Peyer's patch (tissue), 4 donors: ENCODE data around the gene ARL2BP.

ENCODE experiments used
- CTCF ChIP-seq, 6 experiments: fragments of 450-650 bp in 4 of 6; fragments of 200-600 bp in 2 of 6; sonication (generic) in 1 of 6; IDR thresholded peaks; one replicate each; pipeline ENCODE4 v1.5.1; 2017 to 2019; ENCODE audit warnings: antibody characterized with exemption in 6 of 6, mild to moderate bottlenecking in 3 of 6, moderate library complexity in 1 of 6
- POLR2A ChIP-seq, 2 donors: fragments of 450-650 bp; IDR thresholded peaks; one replicate each; pipeline ENCODE4 v1.5.1; 2017; ENCODE audit warnings: antibody characterized with exemption in 2 of 2, mild to moderate bottlenecking in 2 of 2, moderate library complexity in 2 of 2

- TF ChIP-seq CTCF (IDR thresholded peaks at IDR 0.05) (no peak), POLR2A (IDR thresholded peaks at IDR 0.05) (no peak)
These were observed 534 bp downstream of the ARL2BP start for GRCh38 chr16:57245472-57246113.
